Measurements from ENCODE around the gene DLG2. TPM values are rescaled to one million over a fixed set of nuclear protein-coding genes. Genes with fewer than 3 reads are reported as not detected.

DLG2 gene
- total and polyA plus RNA-seq, 4 donors, result 1.3 to 23.3 (median 10.9) TPM

Other genes with a start within 250 kb of the DLG2 start
- gene TMEM126B, start 1.2 kb upstream of the DLG2 start, total RNA-seq, result 10 to 100 TPM; 39.7 to 40.5 TPM
- gene TMEM126B, start 1.2 kb upstream of the DLG2 start, polyA plus RNA-seq, result 100 to 1,000 TPM in 1 of 2 donors, 10 to 100 TPM in 1; 63.3 to 116 TPM
- 10 to 100 TPM; 19.9 to 23.9 TPM for gene TMEM126A, start 20.6 kb upstream of the DLG2 start, total RNA-seq
- 10 to 100 TPM; 45.8 to 58.4 TPM for gene TMEM126A, start 20.6 kb upstream of the DLG2 start, polyA plus RNA-seq
- gene CREBZF, start 37.8 kb upstream of the DLG2 start, total RNA-seq, result 10 to 100 TPM; 44.5 to 59.1 TPM
- 10 to 100 TPM; 19.5 to 69.2 TPM for gene CREBZF, start 37.8 kb upstream of the DLG2 start, polyA plus RNA-seq
- 1 to 10 TPM; 1.1 to 1.9 TPM for gene CCDC89, start 58.9 kb upstream of the DLG2 start, total RNA-seq
- 1 to 10 TPM; 1.6 TPM for gene CCDC89, start 58.9 kb upstream of the DLG2 start, polyA plus RNA-seq
- 10 to 100 TPM; 42.9 to 54.0 TPM for gene SYTL2, start 183.8 kb upstream of the DLG2 start, total RNA-seq
- 10 to 100 TPM; 29.2 to 57.4 TPM for gene SYTL2, start 183.8 kb upstream of the DLG2 start, polyA plus RNA-seq
- not detected for gene CCDC83, start 228.0 kb upstream of the DLG2 start, total RNA-seq
- gene CCDC83, start 228.0 kb upstream of the DLG2 start, polyA plus RNA-seq, result not detected

Measured in aorta (tissue), 4 donors.